Measurements from ENCODE around the gene SLC22A23.
A peak's percentile ranks its signal among the peaks of the same experiment; 100 is the strongest.

Gene SLC22A23

DNA sequence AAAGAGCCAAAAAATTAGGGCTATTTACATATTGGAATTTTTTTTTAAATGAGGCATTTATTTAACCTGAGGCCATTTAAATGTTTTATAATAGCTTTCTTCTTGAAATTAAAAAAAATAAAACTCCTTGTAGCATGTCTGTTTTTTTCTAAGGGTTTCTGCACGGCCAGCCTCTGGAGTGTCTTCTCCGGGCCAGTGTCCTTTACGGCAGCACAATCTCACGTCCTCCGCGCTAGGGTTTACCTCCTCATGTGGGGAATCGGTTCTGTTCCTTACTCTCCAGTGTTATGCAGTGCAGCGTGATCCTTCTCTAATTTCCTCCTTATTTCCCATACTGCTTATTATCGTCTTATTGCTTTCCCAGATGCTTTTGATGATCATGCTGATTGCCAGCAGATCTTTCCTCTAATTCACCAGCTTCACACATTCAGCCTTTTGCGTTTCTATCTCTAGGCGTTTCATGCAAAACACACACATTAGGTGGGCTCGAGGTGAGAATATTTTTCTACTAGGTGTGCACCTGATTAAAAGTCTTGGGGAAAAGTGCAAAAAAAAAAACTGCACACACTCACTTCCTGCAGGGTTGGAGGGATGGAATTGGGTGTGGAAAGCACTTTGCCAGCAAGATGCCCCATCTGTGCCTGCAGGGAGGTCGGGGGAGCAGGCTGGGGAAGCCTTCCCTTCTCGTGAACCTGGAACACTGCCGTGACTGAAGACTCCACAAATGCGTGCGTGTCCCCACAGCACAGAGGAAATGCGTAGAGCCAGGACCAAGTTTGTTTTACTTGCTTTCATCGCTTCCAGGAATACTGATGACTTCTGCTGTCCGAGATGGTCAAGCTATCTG lies 142.0 kb downstream of the SLC22A23 start:
- DNase-seq = no peak

DNA sequence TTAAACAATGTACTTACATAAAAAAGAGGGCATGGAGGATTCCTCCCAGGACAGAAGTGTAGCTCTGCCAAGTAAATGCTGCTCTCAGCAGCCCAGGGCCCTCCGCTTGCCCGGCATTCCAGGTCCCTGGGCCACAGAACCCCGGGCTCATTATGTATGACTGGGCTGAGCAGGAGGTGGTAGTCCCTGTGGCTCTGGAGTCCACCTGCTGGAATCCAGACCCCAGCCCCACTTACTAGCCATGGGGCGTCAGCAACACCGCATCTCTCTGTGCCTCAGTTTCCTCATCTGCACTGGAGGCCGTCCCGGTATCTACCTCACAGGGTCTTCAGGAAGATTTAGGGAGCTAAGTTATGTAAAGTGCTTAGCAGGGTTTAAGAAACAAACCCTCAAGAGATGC lies 142.7 kb downstream of the SLC22A23 start:
- DNase-seq = no peak

DNA sequence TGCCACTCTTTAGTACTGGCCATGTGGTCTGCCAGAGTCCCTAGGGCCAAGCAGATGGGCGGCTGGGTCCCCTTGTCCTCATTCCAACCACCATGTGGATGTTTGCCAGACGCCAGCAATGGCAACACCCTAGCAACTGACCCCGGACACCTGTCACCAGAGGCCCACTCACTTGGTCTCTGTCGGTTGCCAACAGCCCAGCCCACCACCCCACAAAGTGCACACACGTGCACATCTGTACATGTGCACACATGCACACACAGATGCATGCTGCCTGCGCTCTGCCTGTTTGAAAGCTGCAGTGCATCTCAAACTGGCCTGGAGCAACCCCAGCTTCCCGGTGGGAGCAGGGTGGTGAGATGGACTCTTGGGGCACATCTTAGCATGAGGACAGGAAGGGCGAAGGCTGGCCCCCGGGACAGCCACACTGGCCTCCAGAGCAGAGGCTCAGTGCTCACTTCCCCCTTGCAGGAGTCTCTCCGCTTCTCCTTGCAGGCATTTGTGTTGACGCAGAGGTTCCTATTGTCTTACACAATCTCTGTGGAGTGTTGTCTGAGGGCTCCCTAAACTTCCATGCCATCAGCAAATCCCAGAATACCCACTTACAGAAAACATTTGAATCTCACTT lies 144.1 kb downstream of the SLC22A23 start:
- no peak for DNase-seq

DNA sequence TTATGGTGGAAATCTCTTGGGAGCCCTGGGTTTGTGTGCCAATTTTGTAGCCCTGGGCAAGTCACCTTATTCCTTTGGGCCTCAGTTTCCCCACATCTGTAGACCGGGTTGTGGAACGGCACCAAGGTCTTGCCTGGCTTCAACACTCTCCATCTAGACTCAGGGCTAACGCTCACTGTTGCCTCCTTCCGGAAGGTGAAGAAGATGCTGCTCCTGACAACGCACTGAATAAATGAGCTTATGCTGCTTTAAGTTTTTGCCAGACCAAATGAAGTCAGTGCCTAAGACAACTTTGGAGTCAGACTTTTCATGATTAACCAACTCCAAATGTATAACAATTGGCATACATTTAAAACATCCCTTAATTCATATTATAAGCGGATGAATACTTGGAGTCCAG lies 145.0 kb downstream of the SLC22A23 start:
- no peak for DNase-seq

DNA sequence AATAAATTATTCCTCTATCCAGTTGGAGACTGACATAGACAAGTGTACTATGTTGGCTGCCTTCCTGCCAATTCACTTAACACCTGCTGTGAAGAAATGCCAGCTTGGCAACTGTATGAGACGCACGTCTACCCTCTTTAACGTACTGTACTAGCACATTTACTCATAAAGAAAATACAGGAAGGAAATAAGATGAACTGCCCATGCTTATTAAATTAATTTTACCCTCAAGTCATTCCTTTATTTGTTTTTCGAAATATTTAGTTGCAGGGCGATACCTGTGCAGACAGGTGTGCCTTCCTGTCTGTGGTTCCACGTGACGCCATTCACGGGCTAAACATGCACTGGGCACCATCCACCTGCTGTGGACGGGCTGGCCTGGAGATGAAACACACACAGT lies 146.1 kb downstream of the SLC22A23 start:
- DNase-seq = no peak

DNA sequence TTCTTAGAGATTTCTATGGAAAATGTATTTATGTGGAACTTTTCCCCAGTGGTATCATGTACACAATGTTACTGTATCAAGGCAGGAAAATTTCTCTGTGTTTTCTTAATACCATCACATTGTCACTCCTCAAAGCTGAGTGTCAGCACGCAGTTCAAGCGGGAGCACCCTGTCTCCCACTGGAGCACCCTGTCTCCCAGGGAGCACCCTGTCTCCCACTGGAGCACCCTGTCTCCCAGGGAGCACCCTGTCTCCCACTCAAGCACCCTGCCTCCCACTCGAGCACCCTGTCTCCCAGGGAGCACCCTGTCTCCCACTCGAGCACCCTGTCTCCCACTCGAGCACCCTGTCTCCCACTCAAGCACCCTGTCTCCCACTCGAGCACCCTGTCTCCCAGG lies 146.8 kb downstream of the SLC22A23 start:
- DNase-seq = no peak

DNA sequence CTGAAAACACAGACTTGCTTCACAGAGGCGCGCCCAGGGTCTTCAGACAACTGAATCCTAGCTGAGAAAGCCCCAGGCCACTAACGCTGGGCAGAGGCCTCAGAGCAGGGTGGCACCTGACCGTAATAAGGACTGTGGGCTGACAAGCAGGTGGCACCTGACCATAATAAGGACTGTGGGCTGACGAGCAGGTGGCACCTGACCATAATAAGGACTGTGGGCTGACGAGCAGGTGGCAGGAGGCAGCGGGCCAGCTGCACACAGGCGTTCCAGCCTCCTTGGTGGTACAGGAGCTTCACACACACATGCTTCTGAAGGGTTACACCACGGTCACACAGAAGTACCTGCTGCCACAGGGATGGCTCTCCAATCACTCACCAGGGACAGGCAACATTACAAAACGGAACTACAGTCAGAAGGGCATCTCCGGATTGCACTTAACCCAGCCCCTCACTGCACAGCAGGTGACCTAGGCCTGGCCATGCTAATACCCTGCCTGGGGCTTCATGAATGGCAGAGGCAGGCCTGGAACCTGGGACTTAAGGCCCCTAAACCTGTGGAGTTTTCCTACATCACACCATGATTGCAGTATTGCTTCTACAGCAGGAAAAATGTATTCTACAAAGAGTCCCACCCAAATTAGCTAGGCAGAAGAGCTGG lies 147.3 kb downstream of the SLC22A23 start:
- DNase-seq = no peak

DNA sequence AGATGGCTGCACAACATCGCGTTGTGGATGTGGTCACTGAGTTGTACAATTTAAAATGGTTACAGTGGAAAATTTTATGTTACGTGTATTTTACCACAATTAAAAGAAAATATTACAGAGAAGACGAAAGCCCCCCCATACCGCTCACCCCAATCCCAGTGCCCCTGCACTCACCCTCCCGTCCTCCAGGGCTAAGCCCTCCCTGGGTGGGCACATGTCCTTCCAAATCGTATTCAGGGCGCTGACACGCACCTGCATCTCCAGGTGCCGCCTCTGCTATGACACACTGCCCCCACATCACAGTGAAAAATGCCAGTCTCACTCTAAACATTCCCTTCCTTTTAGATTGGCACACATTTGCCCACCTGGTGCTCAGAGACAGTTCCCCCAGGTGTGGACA lies 148.7 kb downstream of the SLC22A23 start:
- no peak for DNase-seq

DNA sequence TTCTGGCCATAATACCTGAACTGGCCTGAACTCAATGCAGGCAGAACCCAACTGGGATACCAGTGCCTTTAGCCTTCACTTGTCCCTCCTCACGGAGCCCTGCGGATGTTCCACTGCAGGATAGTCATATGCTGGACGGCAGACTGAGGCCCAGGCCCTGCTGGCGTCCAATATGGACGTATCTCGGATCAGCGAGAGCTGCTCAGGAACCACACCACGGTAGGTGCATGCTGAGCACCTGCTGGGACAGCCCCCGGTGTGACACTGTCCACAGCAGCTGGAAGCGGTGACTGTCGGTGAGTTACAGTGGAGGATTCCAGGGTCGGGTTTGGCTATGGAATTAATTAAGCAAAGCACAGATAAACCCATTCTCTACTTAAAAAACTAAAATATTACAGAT lies 149.4 kb downstream of the SLC22A23 start:
- DNase-seq = no peak

DNA sequence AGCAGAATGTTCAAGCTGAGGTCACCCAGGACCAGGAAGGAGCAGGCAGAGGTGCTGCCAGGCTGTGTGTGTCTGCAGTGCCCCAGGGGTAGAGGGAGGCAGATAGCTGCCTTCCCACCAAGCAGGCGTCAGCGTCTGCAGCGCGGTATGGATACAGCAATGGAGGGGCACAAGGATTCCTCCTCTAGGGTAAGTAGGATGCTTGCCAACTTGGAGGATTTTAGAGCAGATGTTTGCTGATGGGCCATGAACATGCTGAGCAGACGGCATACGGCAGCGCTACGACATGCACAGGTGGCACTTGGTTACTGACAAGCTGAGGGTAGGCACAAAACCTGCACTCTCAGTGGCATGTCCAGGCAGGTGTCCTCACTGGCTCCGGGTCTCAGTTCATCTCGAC lies 150.0 kb downstream of the SLC22A23 start:
- DNase-seq = no peak

DNA sequence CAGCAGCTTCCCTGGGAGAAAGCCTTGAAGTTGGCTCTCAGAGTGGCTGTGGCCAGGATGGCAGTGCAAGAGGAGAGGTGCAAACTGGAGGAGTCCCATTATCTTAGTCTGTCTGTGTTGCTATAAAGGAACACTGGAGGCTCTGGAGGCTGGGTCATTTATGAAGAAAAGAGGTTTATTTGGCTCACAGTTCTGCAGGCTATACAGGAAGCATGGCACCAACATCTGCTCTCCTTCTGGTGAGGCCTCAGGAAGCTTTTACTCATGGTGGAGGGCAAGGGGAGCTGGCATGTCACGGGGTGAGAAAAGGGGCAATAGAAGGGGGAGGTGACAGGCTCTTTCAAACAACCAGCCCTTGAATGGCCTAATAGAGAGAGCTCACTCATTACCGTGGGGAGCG lies 151.0 kb downstream of the SLC22A23 start:
- no peak for DNase-seq

DNA sequence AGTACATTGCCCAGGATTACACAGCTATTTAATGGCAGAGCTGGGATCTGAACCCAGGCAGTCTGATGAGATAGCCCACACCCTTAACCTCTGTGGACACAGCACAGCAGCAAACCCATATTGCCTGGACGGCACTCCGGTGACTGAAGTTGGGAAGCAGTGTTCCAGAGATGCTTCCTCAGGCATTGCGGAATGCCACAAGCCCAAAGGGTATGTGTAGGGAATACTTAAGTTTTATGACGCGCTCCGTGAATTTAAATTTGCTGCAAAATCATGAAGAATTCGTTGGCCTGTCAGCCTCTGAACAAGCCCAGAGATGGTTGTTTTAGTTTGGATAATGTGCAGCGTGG lies 151.7 kb downstream of the SLC22A23 start:
- DNase-seq = no peak

DNA sequence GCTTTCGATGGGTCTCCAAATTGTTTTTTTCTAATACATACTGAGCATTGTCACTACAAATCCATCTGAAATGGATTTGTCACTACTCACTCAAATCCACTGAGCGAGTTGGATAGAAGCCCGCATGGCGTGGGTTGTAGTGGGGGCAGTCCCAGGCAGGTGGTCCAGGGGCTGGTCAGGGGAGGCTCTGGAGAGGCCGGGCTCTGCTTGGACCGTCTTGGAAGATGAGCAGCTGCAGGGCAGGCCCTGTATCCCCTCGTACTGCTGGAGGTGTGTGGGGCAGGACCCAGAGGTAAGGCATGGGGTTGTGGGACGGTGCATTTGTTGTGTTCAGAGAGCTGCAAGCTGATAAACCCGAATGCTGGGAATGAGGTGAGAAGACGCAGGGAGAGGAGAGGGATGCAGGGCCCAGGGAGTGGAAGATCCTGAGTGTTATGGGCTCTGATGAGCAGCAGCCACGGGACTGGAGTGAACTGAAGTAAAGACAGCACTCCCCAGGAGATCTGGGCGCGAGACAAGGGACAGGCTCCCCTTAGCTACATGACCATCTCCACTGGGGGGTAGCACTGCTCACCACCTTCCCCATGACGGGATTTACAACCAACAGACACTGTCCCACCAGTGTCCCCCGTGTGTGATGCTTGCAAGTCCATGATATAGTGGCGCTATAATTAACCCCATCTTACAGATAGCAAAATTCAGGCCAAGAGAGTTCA lies 152.2 kb downstream of the SLC22A23 start:
- DNase-seq = no peak

DNA sequence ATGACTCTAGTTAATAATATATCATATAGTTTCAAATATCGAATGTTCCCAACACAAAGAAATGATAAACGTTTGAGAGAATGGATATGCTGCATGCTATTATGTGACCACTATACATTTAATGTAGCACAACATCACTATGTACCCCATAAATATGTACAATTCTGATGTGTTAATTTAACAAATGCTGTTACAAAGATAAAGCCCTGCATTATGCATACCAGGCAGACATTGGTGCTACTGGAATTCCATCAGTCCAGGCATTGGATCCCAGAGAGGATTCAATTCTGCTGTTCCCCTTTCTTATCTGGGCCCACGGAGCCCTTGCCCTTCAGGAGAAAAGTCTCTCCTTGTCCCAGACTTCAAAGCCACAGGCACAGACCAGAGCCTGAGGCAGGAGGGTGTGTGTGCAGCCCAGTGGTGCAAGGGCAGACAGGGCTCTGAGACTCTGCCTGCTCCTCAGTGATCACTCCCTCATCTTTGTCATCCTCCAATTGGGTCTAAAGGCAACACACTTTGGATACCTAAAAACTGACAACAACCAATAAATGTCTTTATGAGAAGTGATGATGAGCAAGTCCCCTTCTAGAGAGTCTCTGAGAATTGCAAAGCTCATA lies 152.9 kb downstream of the SLC22A23 start:
- no peak for DNase-seq

DNA sequence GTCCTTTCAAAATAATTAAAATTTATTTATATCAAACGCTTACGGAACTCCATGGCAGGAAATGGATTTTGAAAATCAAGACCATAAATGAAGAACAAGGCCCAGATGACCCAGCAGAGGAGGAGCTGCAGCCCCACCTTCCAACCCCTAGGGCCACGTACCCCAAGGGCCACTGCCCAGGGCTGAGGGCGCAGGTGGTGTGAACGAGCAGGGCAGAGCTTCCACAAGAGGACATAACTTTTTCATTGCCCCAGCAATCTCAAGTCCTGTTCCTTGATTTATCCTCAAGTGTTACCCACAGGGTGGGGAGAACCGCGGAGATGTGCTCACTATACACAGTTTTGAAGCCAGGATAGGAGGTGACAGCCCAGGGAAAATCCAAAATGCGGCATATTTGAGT lies 155.3 kb downstream of the SLC22A23 start:
- no peak for DNase-seq

DNA sequence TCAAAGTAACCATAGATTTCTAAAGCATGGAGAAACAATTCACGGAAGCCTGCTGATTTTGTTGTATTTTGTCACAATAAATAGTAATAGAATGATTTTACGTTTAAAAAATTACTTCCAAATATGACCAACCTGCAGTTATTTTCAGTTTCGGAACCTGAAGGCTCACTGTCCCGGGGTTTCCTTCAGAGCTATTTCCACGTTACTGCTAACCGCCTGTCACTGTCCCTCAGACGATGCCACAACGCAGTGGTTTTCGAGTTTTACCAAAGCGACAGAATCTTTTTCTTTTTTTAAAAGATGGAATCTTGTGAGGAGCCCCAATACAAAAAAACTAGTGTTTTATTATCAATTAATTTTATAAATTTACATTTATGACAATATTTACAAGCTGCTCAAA lies 157.6 kb downstream of the SLC22A23 start:
- DNase-seq = no peak

DNA sequence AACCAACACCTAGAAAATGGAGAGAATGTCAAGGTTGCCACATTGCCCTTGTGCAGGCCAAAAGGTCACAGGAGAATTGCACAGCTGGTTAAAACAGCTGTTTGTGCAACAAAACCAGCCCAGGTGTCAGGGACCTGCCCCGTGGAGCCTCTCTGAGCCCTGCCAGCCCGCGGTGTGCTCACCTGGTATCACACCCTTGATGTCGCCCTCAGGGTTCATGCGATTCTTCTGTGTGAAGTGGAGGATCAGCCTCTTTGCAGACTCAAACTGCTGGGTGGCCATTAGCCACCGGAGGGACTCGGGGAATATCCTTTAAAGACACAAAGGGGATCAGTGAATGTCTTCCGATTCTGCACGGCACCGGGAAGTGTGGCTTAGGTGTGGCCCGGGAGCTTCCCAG lies 158.9 kb downstream of the SLC22A23 start:
- DNase-seq = no peak

DNA sequence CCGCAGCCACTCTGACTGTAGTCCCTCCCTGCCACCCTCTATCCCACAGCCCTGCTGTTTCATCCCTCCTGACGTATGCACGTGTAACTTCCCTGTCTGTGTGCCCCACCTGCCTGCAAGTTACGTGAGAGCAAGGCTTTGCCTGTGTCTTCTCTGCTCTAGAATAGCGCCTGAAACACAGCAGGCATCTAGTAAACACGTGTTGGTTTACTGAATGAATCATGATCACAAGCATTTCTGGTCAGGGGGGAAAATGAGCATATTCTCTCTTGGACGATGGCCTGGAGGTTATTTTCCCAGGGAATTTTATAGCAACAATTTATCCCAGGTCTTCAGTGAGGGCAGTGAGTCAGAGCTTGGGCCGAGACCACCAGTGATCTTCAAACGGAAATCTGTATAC lies 159.8 kb downstream of the SLC22A23 start:
- no peak for DNase-seq

DNA sequence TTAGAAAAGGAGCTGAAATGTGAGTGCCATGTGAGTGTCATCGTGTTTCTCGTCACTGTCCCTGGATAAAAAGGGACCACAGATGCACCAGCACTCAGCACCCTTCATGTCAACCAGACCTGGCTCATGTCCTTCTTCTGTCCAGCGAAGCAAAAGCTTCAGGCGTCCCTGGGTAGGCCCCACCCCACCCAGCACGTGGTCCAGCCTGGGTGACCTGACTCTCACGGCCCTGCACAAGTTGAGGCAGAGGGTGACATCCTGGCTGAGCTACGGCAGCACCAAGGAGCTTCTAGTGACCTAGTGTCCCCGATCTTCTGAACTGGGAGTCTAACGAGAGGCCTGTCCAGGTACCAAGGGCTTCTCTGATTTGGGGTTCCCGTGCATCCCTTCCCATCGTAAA lies 160.3 kb downstream of the SLC22A23 start:
- no peak for DNase-seq

DNA sequence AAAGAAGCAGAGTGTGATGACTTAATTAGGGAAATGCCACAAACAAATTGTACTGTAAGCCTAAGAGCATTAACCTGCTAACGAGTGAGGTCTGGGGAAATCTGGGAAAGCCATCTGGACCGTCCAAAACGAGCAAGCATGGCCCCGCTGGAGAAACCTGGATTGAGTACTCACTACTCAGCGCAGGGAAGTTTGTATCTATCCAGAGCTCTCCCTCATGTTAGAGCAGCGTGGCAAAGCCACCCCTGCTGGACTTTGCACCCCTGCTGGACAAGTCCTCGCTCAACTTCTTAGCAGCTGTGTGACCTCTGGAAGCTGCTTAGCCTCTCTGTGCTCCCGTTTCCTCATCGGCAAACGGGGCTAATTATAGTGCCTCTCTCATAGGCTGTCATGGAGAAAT lies 160.8 kb downstream of the SLC22A23 start:
- DNase-seq = no peak

DNA sequence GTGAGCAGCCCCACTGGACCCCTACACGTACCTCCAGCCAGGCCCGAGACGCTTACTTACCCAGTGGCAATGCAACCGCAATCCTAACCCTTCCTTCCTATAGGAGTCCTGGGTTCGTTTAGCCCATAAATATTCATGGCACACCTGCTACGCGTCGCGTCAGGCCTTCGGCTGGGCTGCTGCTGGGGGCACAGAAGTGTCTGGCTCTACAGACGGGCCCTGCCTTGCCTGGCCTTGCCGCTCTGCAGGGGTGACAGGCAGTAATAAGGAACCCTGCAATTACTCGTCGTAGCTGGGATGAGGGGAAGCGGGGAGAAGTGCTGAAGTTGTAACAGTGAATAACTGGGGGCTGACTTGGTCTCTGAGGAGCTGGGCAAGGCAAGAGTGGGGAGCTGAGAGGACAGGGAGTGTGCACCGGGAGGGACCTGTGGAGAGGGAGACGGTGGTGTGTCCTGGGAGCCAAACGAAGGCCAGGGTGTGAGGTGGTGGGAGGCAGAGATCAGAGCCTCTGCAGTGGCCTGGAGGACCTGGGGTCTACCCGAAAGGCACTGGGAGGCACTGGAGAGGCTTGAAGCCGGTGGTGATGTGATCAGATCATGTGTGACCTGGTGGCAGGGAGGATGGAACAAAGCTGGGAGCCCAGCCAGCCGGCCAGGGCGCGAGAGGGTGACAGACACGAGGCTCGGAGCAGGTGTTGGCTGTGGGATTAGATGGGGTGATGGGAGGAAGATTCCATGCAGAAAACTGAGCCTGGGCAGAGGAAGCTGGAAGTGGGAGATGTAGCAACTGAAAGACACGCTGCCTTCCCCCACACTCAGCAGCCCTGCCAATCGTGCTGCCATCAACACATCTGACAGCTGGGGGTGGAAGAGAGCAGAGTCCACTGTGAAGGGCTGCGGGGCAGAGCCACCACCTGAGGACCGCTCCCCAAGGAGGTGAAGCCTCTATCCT lies 161.7 kb downstream of the SLC22A23 start:
- DNase-seq = peak; percentile 71

DNA sequence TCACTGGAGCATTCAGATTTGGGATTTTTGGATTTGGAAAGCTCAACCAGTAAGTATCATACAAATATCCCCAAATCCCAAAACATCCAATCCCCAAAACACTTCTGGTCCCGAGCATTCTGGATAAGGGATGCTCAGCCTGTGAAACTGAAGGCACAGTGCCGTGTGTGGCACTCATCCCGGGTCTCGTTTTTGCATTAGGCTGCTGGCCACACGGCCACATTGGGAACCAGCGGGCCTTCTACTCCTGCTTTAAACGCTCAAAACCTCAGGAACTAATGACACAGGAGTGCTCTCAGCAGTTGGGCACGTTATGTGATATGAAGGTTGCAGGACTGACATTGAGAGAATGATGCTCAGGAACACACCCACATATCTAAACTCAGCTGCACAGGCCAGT lies 162.5 kb downstream of the SLC22A23 start:
- DNase-seq = no peak
